GM23338 (cell line): Measurements from ENCODE around the gene HHEX. TPM values are rescaled to one million over a fixed set of nuclear protein-coding genes. Genes with fewer than 3 reads are reported as not detected.

Source experiments
- ATAC-seq: fragments of 200-7000 bp; cut with Tn5 transposase; 3 replicates; pipeline ENCODE4 v1.9.1; 2020
- DNase-seq: peaks from one replicate; pipeline ENCODE4 v3.0.0-alpha.2; 2015; ENCODE audit warnings: low spot score
- H2AFZ ChIP-seq: fragments of 200-600 bp; sonication (generic); 2 replicates; pipeline ENCODE4 v1.8.0; 2016; ENCODE audit warnings: antibody characterized with exemption, mild to moderate bottlenecking, moderate library complexity
- H3F3A ChIP-seq: fragments of 200-600 bp; sonication (generic); replicated peaks from 2 replicates; pipeline ENCODE4 v1.8.0; 2017; ENCODE audit warnings: antibody characterized with exemption, mixed run types, low read depth
- H3K27ac ChIP-seq: fragments of 200-600 bp; sonication (generic); 2 replicates; pipeline ENCODE4 v1.6.1; 2016; ENCODE audit warnings: low read depth
- H3K27me3 ChIP-seq: fragments of 200-600 bp; sonication (generic); 2 replicates; pipeline ENCODE4 v1.8.0; 2016; ENCODE audit warnings: mild to moderate bottlenecking, mixed run types, moderate library complexity; ENCODE audit not compliant: insufficient read depth
- H3K36me3 ChIP-seq: fragments of 200-600 bp; sonication (generic); 2 replicates; pipeline ENCODE4 v1.8.0; 2016; ENCODE audit warnings: mild to moderate bottlenecking; ENCODE audit not compliant: insufficient read depth
- H3K4me1 ChIP-seq: fragments of 200-600 bp; sonication (generic); 2 replicates; pipeline ENCODE4 v1.8.0; 2016; ENCODE audit warnings: mild to moderate bottlenecking, moderate library complexity; ENCODE audit not compliant: insufficient read depth
- H3K4me2 ChIP-seq: fragments of 200-600 bp; sonication (generic); 2 replicates; pipeline ENCODE4 v1.7.1; 2017; ENCODE audit warnings: mixed run types
- H3K4me3 ChIP-seq: fragments of 200-600 bp; sonication (generic); 2 replicates; pipeline ENCODE4 v1.6.1; 2016; ENCODE audit warnings: mixed run types
- H3K79me2 ChIP-seq: fragments of 200-600 bp; sonication (generic); replicated peaks from 2 replicates; pipeline ENCODE4 v1.8.0; 2017; ENCODE audit warnings: mild to moderate bottlenecking; ENCODE audit not compliant: insufficient read depth
- H3K9me2 ChIP-seq: fragments of 200-600 bp; sonication (generic); 2 replicates; pipeline ENCODE4 v1.8.0; 2017; ENCODE audit not compliant: insufficient read depth
- H4K20me1 ChIP-seq: fragments of 200-600 bp; sonication (generic); replicated peaks from 2 replicates; pipeline ENCODE4 v1.8.0; 2017; ENCODE audit warnings: mild to moderate bottlenecking; ENCODE audit not compliant: insufficient read depth
- H3K27ac Mint-ChIP-seq: 2 replicates; pipeline ENCODE4 v1.8.0; 2020; ENCODE audit warnings: inconsistent platforms, mild to moderate bottlenecking, moderate library complexity, mixed read lengths
- H3K27me3 Mint-ChIP-seq: 3 replicates; pipeline ENCODE4 v1.8.0; 2022; ENCODE audit warnings: low read depth, mild to moderate bottlenecking, moderate library complexity, mixed read lengths, inconsistent platforms; ENCODE audit not compliant: insufficient read depth, poor library complexity
- H3K36me3 Mint-ChIP-seq: 3 replicates; pipeline ENCODE4 v1.8.0; 2021; ENCODE audit warnings: low read depth, mild to moderate bottlenecking, inconsistent platforms, moderate library complexity, mixed read lengths
- H3K4me1 Mint-ChIP-seq: 3 replicates; pipeline ENCODE4 v1.8.0; 2020; ENCODE audit warnings: mild to moderate bottlenecking, inconsistent platforms, mixed read lengths
- H3K4me3 Mint-ChIP-seq: 3 replicates; pipeline ENCODE4 v1.8.0; 2021; ENCODE audit warnings: moderate library complexity, mild to moderate bottlenecking, inconsistent platforms, mixed read lengths
- H3K9me3 Mint-ChIP-seq: 3 replicates; pipeline ENCODE4 v1.8.0; 2020; ENCODE audit warnings: moderate library complexity, mild to moderate bottlenecking, inconsistent platforms, mixed read lengths
- CREB1 ChIP-seq: fragments of 250-450 bp; sonication (Bioruptor Pico); IDR thresholded peaks from 2 replicates; pipeline ENCODE4 v1.5.0; 2020; ENCODE audit warnings: low read depth, mild to moderate bottlenecking, moderate library complexity
- JUNB ChIP-seq: IDR thresholded peaks from one replicate; pipeline ENCODE4 v1.6.1; 2016; ENCODE audit warnings: antibody characterized with exemption; ENCODE audit not compliant: unreplicated experiment
- REST ChIP-seq: IDR thresholded peaks from one replicate; pipeline ENCODE4 v1.6.1; 2018; ENCODE audit warnings: antibody characterized with exemption; ENCODE audit not compliant: unreplicated experiment
- ZNF331 ChIP-seq: fragments of 250-450 bp; sonication (Bioruptor Pico); IDR thresholded peaks from 2 replicates; pipeline ENCODE4 v1.5.0; 2020; ENCODE audit warnings: low read depth, mild to moderate bottlenecking, moderate library complexity
- ZNF462 ChIP-seq: fragments of 250-450 bp; sonication (Bioruptor Pico); IDR thresholded peaks from 2 replicates; pipeline ENCODE4 v1.5.0; 2020; ENCODE audit warnings: mild to moderate bottlenecking, moderate library complexity
- polyA plus RNA-seq: library from polyadenylated mRNA; unstranded; fragments of >200 nt; fragmentation: Nextera tagmentation; extraction: Ambion mirVana; gene quantifications from 2 replicates; pipeline ENCODE4 v1.2.1, GENCODE V29; 2016
- total RNA-seq: library from RNA; depleted of rRNA; stranded (reverse); fragments of >200 nt; shearing (Covaris generic); gene quantifications from 2 replicates; pipeline ENCODE4 v1.2.3, GENCODE V29; 2014

The HHEX gene
- total and polyA plus RNA-seq, 2 experiments from 2014 or later = 0.59 to 2.0 TPM

GRCh38 chr10:92664322-92664721 is 25.4 kb upstream of the HHEX start (continued):
- no peak for TF ChIP-seq REST

GRCh38 chr10:92667078-92667477 is 22.7 kb upstream of the HHEX start:
- H3K4me2 ChIP-seq = no peak overlapping the region
- no peaks in the 10 kb centered on the region for H3K4me1 Mint-ChIP-seq
- H3K27me3 ChIP-seq = no peaks in the 10 kb centered on the region
- no peak overlapping the region for H3K27ac ChIP-seq
- H3K79me2 ChIP-seq = no peaks in the 10 kb centered on the region
- no peak for DNase-seq
- no peak overlapping the region for H3K4me3 Mint-ChIP-seq
- H3K36me3 ChIP-seq = no peaks in the 10 kb centered on the region
- H3K4me3 ChIP-seq = no peak overlapping the region
- H3K27me3 Mint-ChIP-seq = no peaks in the 10 kb centered on the region
- peaks cover 15% of the 10 kb centered on the region for H3K9me3 Mint-ChIP-seq
- H3F3A ChIP-seq = no peaks in the 10 kb centered on the region
- no peak overlapping the region for H3K27ac Mint-ChIP-seq
- no peaks in the 10 kb centered on the region for H3K9me2 ChIP-seq
- H4K20me1 ChIP-seq = no peaks in the 10 kb centered on the region
- no peaks in the 10 kb centered on the region for H3K36me3 Mint-ChIP-seq
- no peak for ATAC-seq
- no peak overlapping the region for H2AFZ ChIP-seq
- no peak for TF ChIP-seq CREB1 (CRISPR knock-in tag)
- TF ChIP-seq ZNF462 = no peak
- TF ChIP-seq JUNB = no peak
- no peak for TF ChIP-seq ZNF331 (CRISPR knock-in tag)
- no peaks in the 10 kb centered on the region for H3K4me1 ChIP-seq
